GM12872 (cell line): ENCODE data around the gene MIER3.

Source experiments
- CTCF ChIP-seq: IDR thresholded peaks from 3 replicates; pipeline ENCODE4 v1.5.1; 2011; ENCODE audit warnings: low read depth, mild to moderate bottlenecking, low read length, moderate library complexity; ENCODE audit not compliant: insufficient read depth

The MIER3 gene

GRCh38 chr5:56893251-56893951 lies 58.5 kb downstream of the MIER3 start:
- no peak for TF ChIP-seq CTCF

GRCh38 chr5:56881571-56881970 lies 70.4 kb downstream of the MIER3 start:
- no peak for TF ChIP-seq CTCF

- no peak for TF ChIP-seq CTCF
Measured at GRCh38 chr5:56876327-56876726, 75.6 kb downstream of the MIER3 start.

- TF ChIP-seq CTCF: no peak
Measured at GRCh38 chr5:56873056-56873455, 78.9 kb downstream of the MIER3 start.

- TF ChIP-seq CTCF: no peak
Measured at GRCh38 chr5:56871777-56872176, 80.1 kb downstream of the MIER3 start.
